ENCODE measurements around the gene CADPS.

- TF ChIP-seq POLR2A (IDR thresholded peaks at IDR 0.05) = no peak
- no peak for TF ChIP-seq CTCF (IDR thresholded peaks at IDR 0.05 in 8 of 11, conservative IDR thresholded peaks at IDR 0.05 in 3 of 11)
Measured at GRCh38 chr3:62771331-62772072, 103.7 kb downstream of the CADPS start.
